OCI-LY7 (cell line): ENCODE measurements around the gene TRIAP1.

Source experiments
- CTCF ChIP-seq: fragments of 200-600 bp; sonication (generic); conservative IDR thresholded peaks from 2 replicates; pipeline ENCODE4 v1.5.1; 2014; ENCODE audit warnings: mild to moderate bottlenecking, antibody characterized with exemption, low read length, moderate library complexity, mixed read lengths
- EZH2phosphoT487 ChIP-seq: fragments of 200-600 bp; sonication (generic); IDR thresholded peaks from 2 replicates; pipeline ENCODE4 v1.6.1; 2018; ENCODE audit warnings: low read depth, borderline replicate concordance, mild to moderate bottlenecking, mixed run types, antibody characterized with exemption, low read length, moderate library complexity, mixed read lengths

- TF ChIP-seq EZH2phosphoT487 (no peak), CTCF (no peak)
Measured at GRCh38 chr12:120394483-120395367, 51.5 kb downstream of the TRIAP1 start.
